ENCODE results near the gene NOTCH4. TPM values are rescaled to one million over a fixed set of nuclear protein-coding genes. Genes with fewer than 3 reads are reported as not detected.
A peak's percentile ranks its signal among the peaks of the same experiment; 100 is the strongest.

Gene NOTCH4
- total and polyA plus RNA-seq, 9 of the 15 experiments (the other 6 are each of a cell fraction or from before 2014, with no cell fraction given): 0.24 to 4.3 (median 1.7) TPM

DNA sequence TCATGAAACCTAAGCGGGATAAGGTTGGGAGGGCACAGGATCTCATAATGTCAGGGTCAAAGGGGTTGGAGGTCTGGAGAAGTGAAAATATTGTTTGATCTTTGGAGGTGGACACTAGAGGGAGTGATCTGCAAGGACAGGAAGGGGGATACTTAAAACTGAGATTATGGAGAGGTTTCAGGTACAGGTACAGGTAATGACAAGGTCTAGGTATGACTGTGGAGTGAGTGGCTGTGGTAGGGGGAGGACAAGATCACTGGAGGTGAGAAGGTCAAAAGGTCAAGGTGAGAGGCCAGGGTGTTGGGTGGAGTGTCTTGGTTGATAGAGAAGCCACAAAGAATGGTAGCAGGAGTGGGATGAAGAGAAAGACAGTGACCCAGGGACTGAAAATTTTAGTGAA, 16.8 kb upstream of the NOTCH4 start:
- Histone ChIP-seq H3K4me2 (ENCODE audit: insufficient read depth, low read length) (no peak overlapping the region), H3K4me1 (replicated peaks in 1 of 2; ENCODE audit: control insufficient read depth in 2 of 2, insufficient read depth in 2 of 2, low read length in 2 of 2) (no peaks in the 10 kb centered on the region), H3K9me3 (replicated peaks; ENCODE audit: control insufficient read depth, insufficient read depth, low read depth, low read length) (no peaks in the 10 kb centered on the region; the same call in 1 of the 2 replicates), H3K9me1 (ENCODE audit: control insufficient read depth, insufficient read depth, low read length) (no peaks in the 10 kb centered on the region), H3K27ac (ENCODE audit: extremely low read depth, low read depth, low read length) (no peak overlapping the region), H3K36me3 (ENCODE audit: control insufficient read depth, insufficient read depth, low read length) (no peaks in the 10 kb centered on the region), H3K27me3 (ENCODE audit: control insufficient read depth in 2 of 2, insufficient read depth in 2 of 2, low read length in 2 of 2) (peaks cover 8 to 21% of the 10 kb centered on the region in 2 experiments; a peak in 4 of 5 replicates), H3K9ac (ENCODE audit: insufficient read depth in 1 of 2, low read depth in 2 of 2, low read length in 2 of 2) (no peak overlapping the region), H3K79me2 (ENCODE audit: control insufficient read depth, insufficient read depth, low read length) (no peaks in the 10 kb centered on the region), H2AFZ (ENCODE audit: low read depth, low read length) (no peak overlapping the region), H3K4me3 (no peak overlapping the region), H4K20me1 (replicated peaks; ENCODE audit: control insufficient read depth, insufficient read depth, low read length) (no peaks in the 10 kb centered on the region)
- TF ChIP-seq ESRRA (IDR thresholded peaks at IDR 0.05; ENCODE audit: borderline replicate concordance, low read depth) (peak; percentile 94), FOXA3 (CRISPR knock-in tag; conservative IDR thresholded peaks at IDR 0.05 in 1 of 2, IDR thresholded peaks at IDR 0.05 in 1 of 2) (no peak), NR2C1 (IDR thresholded peaks at IDR 0.05) (peak; percentile 48; the same call in 1 of the 2 replicates), NR2C1 (tag; IDR thresholded peaks at IDR 0.05) (peak; percentile 56), NCOA4 (IDR thresholded peaks at IDR 0.05; ENCODE audit: partially characterized antibody) (no peak), TCF3 (CRISPR knock-in tag; IDR thresholded peaks at IDR 0.05) (no peak), OTX1 (CRISPR knock-in tag; IDR thresholded peaks at IDR 0.05) (peak; percentile 55; the same call in 1 of the 2 replicates), TRIM24 (IDR thresholded peaks at IDR 0.05) (0 out of 4 replicates have a peak, but pooled peaks of 1 of the 2 experiments have one; percentile 28), PHF20 (IDR thresholded peaks at IDR 0.05; ENCODE audit: partially characterized antibody) (no peak), ZKSCAN8 (CRISPR knock-in tag; IDR thresholded peaks at IDR 0.05) (no peak)
- TF ChIP-seq, protein P1, sequence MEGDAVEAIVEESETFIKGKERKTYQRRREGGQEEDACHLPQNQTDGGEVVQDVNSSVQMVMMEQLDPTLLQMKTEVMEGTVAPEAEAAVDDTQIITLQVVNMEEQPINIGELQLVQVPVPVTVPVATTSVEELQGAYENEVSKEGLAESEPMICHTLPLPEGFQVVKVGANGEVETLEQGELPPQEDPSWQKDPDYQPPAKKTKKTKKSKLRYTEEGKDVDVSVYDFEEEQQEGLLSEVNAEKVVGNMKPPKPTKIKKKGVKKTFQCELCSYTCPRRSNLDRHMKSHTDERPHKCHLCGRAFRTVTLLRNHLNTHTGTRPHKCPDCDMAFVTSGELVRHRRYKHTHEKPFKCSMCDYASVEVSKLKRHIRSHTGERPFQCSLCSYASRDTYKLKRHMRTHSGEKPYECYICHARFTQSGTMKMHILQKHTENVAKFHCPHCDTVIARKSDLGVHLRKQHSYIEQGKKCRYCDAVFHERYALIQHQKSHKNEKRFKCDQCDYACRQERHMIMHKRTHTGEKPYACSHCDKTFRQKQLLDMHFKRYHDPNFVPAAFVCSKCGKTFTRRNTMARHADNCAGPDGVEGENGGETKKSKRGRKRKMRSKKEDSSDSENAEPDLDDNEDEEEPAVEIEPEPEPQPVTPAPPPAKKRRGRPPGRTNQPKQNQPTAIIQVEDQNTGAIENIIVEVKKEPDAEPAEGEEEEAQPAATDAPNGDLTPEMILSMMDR (IDR thresholded peaks at IDR 0.05 in 2 of 3, conservative IDR thresholded peaks at IDR 0.05 in 1 of 3; ENCODE audit: insufficient read depth in 2 of 3, low read depth in 1 of 3, low read length in 3 of 3): peak in 2 of 3 experiments; percentile 25 to 36; a peak in 2 of 6 replicates
- intact Hi-C loops (cut with micrococcal nuclease): no loop called here
- ChIA-PET POLR2A (interaction anchor here (1.3 kb wide), 1 partner anchor 8 kb away, joined by 4 read pairs; no protein-coding TSS in a partner anchor), CTCF (ENCODE audit: low intra/inter-chr PET ratio) (no interaction called here)
- FAIRE-seq (no peak), DNase-seq (ENCODE audit: extremely low read depth in 1 of 4, low spot score in 3 of 4) (no peak), ATAC-seq (no peak)
- no TSS peak for BruUV-seq (replicated peaks)
- 0% methylated on average over 1 of the region's 1 CpG for WGBS (ENCODE audit: insufficient coverage, low coverage, missing lambda C conversion rate)
- in situ Hi-C loops (cut with MboI): no loop called here

Data from K562 (cell line).